Renal pelvis (tissue), 4 donors: ENCODE data around the gene SLC17A7. TPM values are rescaled to one million over a fixed set of nuclear protein-coding genes. Genes with fewer than 3 reads are reported as not detected.

Experiments used
- DNase-seq: peaks from one replicate; pipeline ENCODE4 v3.0.0-alpha.2; 2013
- polyA plus RNA-seq, 3 donors: library from polyadenylated mRNA; unstranded; fragments of 120-200 nt; gene quantifications; one replicate each; pipeline ENCODE4 v1.2.1, GENCODE V29; 2013; ENCODE audit not compliant: insufficient read length in 3 of 3

Gene SLC17A7
- polyA plus RNA-seq, 3 donors = 0.28 to 0.62 (median 0.55) TPM

DNA sequence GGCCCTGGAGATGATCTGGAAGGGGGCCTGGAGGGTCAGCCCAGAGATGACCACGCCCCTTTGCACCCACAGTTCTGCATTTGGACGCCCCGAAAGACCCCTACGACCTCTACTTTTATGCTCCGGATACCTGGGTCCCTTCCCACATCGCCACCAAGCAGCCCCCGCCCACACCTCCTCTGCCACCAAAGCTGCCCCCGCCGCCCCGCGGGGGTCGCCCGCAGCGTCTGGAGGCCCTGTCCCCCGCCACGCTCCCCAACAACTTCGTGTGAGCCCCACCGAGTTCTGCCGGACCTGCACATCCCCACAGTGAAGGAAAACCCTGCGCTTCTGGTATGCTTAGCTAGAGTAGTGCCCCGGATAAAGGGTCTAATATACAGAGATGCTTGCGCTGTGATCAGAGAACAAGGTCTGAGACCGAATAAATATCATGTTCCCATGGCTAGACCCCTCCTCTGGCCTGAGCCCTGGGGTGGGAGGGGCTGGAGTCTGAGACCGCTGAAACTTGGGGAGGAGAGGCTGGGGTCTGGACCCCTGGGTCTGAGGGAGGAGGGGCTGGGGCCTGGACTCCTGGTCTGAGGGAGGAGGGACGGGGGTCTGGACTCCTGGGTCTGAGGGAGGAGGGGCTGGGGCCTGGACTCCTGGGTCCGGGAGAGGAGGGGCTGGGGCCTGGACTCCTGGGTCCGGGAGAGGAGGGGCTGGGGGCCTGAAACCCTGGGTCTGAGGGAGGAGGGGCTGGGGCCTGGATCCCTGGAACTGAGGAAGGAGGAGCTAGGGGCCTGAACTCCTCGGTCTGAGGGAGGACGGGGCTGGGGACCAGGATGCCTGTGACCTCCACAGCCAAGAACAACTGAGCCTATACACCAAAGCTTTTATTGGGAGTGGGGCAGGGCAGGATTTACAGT is 12.5 kb downstream of the SLC17A7 start:
- DNase-seq = no peak

DNA sequence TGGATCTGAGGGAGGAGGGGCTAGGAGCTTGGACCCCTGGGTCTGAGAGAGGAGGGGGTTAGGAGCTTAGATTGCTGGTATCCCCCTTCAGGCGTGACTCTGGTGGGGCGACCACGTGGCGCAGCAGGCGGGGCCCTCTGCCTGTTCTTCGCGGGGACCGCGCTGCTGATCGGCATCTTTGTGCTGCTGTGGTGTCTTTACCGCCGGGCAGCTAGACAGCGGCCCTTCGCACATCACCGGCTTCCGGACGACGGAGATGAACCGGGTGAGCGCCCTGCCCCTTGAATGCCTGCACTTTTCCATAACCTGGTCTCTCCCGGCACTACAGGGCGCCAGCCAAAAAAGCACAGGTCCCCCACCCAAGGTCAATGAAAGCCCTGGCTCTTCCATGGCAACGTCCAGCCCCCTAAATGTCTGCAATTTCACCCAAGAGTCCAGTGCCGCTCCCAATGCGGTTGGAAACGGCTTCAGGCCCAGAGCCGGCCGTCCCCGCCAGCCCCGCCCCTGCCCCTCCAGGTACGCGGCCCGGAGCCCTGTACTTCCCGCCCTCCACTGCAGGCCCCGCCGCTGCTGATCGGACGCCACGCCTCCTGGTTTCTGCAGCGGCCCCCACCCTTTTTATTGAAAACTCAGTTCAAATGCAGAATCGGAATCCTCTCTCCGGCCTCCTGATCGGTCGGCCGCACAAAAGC is 13.3 kb downstream of the SLC17A7 start:
- DNase-seq = no peak

DNA sequence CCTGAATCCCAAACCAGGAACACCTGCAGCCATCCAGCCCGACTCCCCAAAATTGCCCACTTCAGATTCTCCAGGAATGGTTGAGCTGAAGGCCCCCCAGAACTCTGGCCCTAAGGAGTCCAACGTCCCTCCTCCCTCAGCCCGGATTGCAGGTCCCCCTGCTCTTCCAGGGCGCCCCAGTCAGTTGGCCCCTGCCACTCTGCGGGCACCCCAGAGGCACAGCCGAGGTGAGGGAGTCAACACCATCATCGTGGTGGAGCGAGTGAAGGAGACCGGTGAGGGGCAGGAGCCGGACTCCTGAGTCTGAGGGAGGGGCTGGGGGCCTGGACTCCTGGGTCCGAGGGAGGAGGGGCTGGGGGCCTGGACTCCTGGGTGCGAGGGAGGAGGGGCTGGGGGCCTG is 14.0 kb downstream of the SLC17A7 start:
- no peak for DNase-seq

DNA sequence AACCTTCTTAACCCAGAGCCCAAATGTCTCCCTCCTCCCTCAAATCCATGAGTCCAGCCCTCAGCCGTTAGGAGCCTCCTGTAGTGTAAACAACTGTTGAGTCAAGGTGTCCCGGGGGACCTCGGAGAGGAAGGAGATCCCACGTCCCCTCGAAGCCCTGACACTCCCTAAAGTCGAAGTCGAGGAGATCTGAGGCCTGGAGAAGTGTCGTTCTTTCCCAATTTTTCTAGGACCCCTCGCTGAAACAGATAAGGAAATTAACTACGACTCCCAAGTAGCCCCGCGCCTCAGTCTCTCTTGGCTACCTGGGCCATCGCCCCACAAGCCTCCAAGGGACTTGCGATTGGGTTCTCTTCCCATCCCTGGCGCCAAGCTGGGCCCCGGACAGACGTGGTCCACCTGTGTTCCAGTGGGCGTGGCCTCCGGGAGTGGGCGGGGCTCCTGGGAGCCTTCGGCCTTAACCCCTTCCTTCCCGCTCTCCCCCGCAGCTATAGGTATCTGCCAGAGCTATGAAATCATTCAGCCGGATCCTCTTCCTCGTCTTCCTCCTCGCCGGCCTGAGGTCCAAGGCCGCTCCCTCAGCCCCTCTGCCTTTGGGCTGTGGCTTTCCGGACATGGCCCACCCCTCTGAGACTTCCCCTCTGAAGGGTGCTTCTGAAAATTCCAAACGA is 15.3 kb downstream of the SLC17A7 start:
- no peak for DNase-seq

DNA sequence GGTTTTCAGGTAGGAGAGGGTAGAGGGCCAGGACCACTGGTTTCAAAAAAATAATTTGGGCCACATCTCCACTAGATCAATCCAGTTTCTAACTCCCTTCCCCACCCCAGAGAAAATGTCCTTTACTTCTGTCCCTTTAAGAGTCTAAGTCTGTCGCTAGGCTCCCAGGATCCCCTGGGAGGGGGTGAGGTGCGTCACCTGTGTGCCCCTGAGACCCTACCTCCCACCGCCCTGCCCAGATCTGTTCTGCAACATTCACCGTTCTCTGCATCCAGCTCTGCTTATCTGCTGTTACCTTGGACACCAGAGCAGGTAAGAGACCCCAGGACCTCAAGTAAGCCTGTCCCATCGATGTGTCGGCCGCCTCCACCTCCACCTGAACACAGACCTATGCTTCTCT is 16.1 kb downstream of the SLC17A7 start, which contains the start of gene GFY:
Gene GFY, plus strand, starts transcription at position 211 of the 400 bp plus-strand sequence. CDS start 1,043 bp downstream, outside the sequence.
- DNase-seq = no peak

DNA sequence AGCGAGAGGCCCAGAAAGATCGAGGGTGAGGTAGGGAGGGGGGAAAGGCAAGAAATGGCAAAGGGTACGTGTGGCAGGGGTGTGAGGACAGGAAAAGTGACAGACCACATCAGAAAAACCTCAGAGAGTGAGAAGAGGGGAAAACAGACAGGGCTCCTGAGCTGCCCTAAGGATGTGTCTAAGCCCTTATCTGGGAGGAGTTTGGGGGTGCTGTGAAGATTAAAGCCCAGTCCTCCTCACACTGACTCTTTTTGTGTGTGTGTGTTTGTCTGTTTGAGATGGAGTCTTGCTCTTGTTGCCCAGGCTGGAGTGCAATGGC is 17.4 kb downstream of the SLC17A7 start:
- DNase-seq = no peak

DNA sequence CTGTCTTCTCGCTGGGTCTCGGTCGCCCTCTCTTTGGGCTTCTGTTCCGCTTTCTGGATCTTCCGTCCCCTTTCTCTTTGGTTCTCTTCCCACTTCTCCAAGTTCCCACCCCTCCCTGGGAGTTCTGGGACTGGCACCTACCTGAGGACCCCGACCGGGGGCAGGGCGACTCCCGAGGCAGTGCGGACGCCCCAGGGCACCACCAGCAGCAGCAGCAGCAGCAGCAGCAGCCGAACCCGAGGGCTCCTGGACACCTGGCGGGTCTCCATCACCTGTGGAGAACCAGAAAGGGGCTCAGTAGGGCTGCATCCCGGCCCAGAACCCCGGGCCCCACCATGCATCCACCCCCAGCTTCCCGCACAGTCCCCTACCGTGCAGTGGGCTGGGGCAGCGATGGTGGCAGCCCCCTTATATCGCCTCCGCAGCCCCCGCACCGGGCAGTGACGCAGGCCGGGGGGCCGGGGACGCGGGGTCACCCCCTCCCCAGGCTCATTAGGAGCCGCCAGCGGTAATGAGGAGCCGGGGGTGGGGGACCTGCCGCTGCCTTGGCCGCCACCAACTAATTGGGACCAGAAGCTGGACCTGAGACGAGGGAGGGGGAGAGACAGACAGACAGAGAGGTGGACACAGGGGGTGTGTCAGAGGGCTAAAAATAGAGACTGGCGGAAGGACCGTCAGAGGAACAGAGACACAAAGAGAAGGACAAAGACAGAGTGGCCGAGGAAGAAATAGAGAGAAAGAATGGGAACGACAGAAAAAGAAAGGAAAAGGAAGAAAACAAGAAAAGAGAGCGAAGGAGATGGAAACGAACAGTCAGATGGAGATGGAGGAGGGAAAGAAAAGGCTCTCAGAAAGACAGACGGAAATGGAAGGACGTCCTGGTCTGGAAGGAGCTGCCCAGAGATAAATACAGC is 18.0 kb downstream of the SLC17A7 start, which contains the start of gene PTH2:
Gene PTH2, minus strand, starts transcription at position 371 of the 914 bp plus-strand sequence. Its CDS starts 102 bp downstream, at position 269.
- DNase-seq = no peak

DNA sequence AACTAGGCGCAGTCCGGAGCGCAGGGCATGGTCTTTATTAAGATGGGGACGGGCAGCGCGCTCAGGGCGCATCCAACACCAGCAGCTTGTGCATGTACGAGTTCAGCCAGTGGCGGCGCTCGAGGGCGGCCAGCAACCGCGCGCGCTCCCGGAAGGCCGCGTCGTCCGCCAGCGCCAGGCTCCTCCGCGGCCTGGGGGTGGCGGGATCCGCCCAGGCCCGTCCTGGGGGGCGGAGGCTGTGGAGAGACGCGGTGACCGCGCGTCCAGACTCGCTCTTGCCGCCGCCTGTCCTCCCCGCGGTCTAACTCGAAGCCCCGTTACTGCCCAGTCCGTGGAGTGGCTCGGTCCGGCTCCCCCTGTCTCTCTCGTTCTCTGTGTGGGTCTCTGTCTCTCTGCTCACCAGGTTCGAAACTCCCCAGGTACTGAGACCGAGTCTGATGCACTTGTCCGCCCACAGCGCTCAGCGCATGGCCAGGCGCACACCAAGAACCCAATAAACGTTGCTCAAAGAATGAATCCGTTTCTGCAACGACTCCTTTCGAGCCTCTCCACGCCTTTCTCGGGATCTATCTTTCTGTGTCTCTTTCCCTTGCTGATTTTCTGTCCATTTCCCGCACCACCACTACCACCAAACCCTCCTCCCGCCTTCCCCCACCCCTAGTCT is 18.8 kb downstream of the SLC17A7 start:
- no peak for DNase-seq

DNA sequence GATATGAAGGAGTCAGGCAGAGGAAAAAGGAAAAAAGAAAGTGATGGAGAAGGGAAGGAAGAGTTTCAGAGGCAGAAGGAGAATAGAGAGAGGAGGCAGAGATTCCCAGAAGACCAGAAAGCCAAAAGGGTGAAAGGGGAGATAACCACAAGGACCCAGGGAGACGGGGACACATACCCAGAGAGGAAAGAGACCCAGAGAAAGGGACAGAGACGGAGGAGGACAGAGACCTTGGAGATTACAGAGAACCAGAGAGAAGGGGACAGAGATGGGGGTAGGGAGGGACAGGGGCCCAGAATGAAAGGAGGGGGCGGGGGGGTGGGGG is 19.5 kb downstream of the SLC17A7 start:
- no peak for DNase-seq

DNA sequence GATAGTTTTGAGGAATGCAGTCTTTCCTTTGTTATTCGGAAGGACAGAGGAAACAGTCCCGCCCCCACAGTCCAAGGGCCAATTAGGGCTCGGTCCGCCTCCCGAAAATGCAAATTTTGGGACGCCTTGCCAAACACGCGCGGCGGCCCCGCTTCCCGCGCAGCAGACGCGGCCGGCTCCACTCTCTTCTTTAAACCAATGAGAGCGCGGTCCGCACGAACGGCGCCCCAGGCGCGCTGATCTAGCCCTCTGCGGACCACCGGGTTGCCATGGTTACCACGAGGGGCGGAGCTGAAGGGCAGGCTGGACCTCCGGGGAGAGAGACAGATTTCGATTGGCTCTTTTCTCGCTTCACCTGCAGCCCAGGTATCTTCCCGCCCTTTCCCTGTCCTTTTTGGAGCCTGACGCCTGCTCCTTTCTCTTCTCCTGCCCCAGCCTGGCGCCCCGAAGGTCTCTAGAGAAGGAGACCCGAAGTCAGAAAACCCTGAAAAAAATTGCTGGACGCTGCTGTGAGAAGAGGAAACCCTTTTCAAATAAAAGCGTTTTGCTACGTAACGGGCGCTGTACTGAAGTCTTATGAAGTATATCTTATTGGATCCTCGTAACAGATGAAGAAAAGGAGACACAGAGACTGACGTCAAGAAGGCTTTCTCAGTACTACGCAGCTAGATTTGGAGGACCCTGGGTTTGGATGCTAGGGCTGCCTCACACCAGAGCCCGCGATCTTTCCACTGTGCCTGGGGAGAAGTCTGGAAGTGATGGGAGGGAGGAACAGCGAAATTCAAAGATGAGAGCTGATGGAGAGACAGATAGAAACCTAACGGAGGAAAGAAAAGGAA is 20.1 kb downstream of the SLC17A7 start:
- peak; percentile 81 for DNase-seq

DNA sequence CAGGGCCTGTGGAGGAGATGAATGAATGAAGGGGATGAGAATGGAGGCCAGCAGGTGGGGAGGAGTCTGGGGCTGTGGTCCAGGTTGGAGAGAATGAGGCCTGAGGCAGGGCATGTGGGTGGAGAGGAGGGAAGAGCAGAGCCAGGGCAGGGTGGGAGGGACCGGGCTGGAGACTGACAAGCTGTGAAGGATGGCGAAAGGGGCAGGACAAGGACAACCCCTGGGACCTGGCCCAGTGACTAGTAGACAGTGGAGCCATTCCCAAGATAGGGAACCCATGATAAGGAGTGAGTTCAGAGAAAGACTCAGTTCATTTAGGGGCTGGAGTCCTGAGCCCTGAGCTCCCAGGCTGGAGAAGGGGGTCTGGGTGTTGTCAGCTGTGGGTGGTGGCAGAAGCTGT is 21.1 kb downstream of the SLC17A7 start:
- no peak for DNase-seq

DNA sequence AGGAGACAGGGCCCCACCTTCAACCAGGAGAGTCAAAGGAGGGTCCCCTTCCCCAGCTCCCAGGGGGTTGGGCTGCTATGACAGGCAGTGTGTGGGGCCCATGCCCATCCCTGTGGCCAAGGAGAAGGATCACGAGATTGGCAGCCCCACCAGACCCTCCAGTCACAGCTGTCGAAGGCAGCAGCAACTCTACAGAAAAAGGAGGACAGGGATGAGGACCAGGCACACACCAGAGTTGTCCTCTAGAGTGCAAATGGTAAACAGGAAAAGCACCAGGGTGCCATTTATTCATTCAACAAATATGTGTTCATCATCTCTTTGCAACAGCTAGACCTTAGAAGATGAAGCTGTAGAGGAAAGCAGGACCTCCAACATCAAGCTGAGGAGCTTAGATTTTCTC is 22.2 kb downstream of the SLC17A7 start:
- DNase-seq = no peak

DNA sequence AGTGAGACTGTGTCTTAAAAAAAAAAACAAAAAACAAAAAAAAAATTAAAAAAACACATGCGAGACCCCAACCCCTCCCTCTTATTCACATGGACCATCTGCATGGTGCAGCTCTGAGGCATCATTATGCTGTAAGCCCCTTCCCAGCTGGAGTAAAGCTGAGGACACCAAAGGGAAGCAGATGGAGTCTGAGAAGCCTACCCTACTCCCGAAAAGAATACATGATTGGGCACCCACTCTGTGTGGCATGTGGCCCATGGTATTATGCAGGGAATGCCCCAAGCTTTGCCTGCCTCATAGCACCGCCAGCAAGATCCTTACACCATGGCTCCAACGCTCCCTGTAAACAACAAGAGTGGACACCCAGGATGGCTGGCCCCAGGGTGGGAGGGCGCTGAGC is 22.8 kb downstream of the SLC17A7 start:
- no peak for DNase-seq

DNA sequence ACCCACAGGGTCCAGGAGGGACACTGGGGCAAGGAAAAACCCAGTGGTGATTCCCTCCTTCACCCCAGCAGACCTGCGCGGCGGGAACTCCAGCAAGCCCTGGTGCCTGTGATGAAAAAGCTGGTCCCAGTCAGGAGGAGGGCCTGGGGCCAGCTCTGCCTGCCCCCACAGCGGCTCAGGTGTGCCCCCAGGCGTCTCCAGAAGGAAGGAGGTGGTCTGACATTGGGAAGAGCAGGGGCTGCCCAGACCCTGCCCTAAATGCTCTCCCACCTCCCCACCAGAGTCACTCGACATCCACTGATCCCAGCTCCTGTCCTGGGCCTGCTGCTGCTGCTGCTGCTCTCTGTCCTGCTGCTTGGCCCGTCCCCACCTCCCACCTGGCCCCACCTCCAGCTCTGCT is 24.2 kb downstream of the SLC17A7 start:
- DNase-seq = no peak

DNA sequence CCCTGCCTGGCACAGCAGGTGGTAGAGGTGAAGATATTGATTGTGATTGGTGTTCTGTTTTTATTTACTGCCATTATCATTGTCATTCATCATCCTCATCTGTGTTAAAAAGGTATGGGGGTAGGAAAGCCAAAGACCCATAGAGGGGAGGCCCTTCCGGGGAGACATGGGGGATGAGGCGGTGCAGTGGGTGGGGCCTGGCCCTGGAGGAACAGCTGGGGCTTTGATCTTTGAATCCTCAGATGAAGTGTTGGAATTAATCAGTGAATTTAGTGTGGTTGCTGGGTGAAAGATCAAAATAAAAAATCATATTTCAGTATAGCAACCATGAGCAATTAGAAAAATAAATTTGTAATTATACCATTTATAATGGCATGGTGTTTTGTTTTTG is 25.5 kb downstream of the SLC17A7 start:
- no peak for DNase-seq

DNA sequence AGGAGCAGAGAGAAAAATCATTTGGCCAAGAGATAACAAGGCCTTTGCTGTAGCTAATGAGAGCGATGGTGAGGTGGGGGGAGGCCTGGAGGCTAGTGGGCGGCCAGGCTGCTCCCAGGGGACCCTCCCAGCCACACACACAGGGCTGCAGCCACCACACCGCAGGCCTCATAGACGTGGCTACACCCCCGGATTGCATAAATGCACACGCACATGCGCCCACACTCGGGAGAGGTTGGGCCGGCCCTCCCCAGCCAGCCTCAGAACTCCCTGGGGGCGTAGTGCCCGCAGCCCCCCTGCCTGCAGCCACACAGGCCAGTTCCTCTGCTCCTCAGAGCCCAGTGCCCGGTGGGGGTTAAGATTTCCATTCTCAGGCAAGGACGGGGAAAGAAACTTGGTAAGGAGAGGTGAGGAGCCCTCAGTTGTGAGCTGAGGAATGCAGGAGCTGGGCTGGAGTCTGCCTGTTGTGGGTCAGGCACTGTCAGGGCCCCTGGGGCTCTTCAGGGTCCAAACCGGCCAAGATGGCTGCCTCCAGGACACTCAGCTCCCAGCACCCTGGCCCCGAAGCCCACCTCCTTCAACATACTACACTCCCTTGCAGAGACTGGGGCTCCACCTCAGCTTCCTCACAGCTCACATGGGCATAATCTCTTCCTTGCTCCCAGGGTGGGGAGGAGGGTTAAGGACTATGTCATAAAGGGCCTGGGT is 26.1 kb downstream of the SLC17A7 start:
- DNase-seq = no peak

DNA sequence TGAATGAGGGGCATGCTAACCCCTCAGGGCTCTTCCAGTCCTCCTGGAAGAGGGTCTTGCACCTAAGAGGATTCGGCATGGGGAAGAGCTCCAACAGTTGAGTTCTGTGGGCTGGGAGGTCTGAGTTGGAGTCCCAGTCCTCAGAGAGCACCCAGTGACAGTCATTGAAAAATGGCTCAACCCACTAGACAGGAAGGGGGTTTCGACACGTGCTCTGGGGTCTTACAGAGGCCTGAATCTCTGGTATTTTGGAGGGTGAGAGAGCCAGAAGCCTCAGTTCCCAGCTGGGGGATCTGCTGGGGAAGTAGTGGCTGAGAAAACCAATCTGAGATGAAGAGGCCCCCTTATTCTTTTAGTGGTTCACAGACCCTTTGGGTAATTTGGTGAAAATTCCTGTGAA is 27.1 kb downstream of the SLC17A7 start:
- no peak for DNase-seq

DNA sequence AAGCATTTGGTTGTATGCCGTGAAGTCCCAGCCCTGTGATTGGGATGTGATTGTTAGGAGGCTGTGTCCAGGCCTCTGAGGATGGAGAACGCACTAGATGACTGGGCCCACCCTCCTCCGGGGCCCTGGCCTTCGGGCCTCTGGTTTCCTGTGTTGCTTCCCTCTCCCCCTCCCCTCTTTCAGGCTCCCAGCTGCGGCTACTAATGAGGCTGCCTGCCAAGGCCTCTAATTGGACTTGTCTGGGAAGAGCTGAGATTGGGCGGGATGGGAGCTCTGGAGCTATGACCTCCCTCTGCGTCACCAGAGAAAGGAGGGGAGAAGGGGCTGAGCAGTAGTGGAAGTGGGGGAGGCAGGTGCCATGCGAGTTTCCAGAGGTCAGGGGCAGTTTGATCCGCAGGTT is 28.0 kb downstream of the SLC17A7 start:
- peak; percentile 86 for DNase-seq

DNA sequence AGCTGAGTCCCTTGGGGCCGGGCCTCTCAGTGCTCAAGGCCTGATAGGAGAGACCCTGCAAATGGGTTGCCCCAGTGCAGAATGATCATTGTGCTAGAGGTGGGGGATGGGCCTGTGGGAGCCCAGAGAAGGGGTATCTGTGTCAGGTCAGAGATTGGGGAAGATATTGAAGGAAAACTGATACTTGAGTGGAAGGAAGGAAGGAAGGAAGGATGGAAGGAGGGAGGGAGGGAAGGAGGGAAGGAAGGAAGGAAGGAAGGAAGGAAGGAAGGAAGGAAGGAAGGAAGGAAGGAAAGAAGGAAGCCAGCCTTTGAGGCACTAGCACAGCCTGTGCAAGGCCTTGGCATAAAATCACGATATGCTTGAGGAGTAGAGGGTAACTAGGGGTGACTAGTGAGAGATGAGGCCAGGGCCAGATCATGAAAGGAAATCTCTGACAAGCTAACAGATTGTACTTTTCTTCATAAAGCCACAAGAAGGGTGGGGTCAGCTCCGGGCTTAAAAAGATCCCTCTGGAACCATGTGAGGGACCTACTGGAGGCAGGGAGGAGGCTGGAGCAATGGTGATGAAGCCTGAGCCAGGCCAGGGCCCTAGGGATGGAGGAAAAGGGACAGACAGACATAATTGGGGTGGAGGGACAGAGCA is 29.5 kb downstream of the SLC17A7 start:
- no peak for DNase-seq
